Astrocyte (in vitro differentiated cells and primary cell): ENCODE data around the gene PRKAG2. TPM values are rescaled to one million over a fixed set of nuclear protein-coding genes. Genes with fewer than 3 reads are reported as not detected.

Experiments
- DNase-seq: peaks from one replicate; pipeline ENCODE4 v3.0.0-alpha.2; 2010; ENCODE audit warnings: low read depth
- FAIRE-seq: peaks from 2 replicates; lab custom pipeline; 2011; peaks lifted over from hg19 to GRCh38; lab: Jason Lieb, UNC
- H2AFZ ChIP-seq: 2 replicates; pipeline ENCODE4 v1.6.0; 2012; ENCODE audit warnings: low read depth, low read length, inconsistent platforms
- H3K27ac ChIP-seq: 2 replicates; pipeline ENCODE4 v1.5.1; 2011; ENCODE audit warnings: low read depth, low read length, inconsistent platforms
- H3K27me3 ChIP-seq: 2 replicates; pipeline ENCODE4 v1.6.0; 2011; ENCODE audit warnings: low read length, inconsistent platforms; ENCODE audit not compliant: insufficient read depth
- H3K36me3 ChIP-seq: 2 replicates; pipeline ENCODE4 v1.5.1; 2011; ENCODE audit warnings: low read length, inconsistent platforms; ENCODE audit not compliant: insufficient read depth
- H3K4me1 ChIP-seq: 2 replicates; pipeline ENCODE4 v1.5.1; 2011; ENCODE audit warnings: low read length, inconsistent platforms; ENCODE audit not compliant: insufficient read depth
- H3K4me2 ChIP-seq: 2 replicates; pipeline ENCODE4 v1.6.0; 2012; ENCODE audit warnings: low read length, inconsistent platforms
- H3K4me3 ChIP-seq: 2 replicates; pipeline ENCODE4 v1.5.1; 2011; ENCODE audit warnings: low read depth, mild to moderate bottlenecking, low read length, inconsistent platforms; ENCODE audit not compliant: insufficient read depth
- H3K79me2 ChIP-seq: 2 replicates; pipeline ENCODE4 v1.6.0; 2012; ENCODE audit warnings: mild to moderate bottlenecking, low read length, inconsistent platforms; ENCODE audit not compliant: insufficient read depth
- H3K9ac ChIP-seq: 2 replicates; pipeline ENCODE4 v1.6.0; 2012; ENCODE audit warnings: mild to moderate bottlenecking, low read length, inconsistent platforms
- H3K9me3 ChIP-seq: 2 replicates; pipeline ENCODE4 v1.5.1; 2012; ENCODE audit warnings: low read depth, mild to moderate bottlenecking, low read length, inconsistent platforms; ENCODE audit not compliant: insufficient read depth
- H4K20me1 ChIP-seq: 2 replicates; pipeline ENCODE4 v1.6.0; 2012; ENCODE audit warnings: low read length, inconsistent platforms; ENCODE audit not compliant: insufficient read depth
- H3K27ac Mint-ChIP-seq: one replicate; pipeline ENCODE4 v1.8.0; 2021; ENCODE audit warnings: mild to moderate bottlenecking, mixed read lengths; ENCODE audit not compliant: unreplicated experiment
- H3K27me3 Mint-ChIP-seq: one replicate; pipeline ENCODE4 v1.8.0; 2021; ENCODE audit warnings: low read depth, mixed read lengths; ENCODE audit not compliant: unreplicated experiment
- H3K36me3 Mint-ChIP-seq: one replicate; pipeline ENCODE4 v1.8.0; 2021; ENCODE audit warnings: low read depth, mixed read lengths; ENCODE audit not compliant: unreplicated experiment
- H3K4me1 Mint-ChIP-seq: one replicate; pipeline ENCODE4 v1.8.0; 2021; ENCODE audit warnings: low read depth, mixed read lengths; ENCODE audit not compliant: unreplicated experiment
- H3K4me3 Mint-ChIP-seq: one replicate; pipeline ENCODE4 v1.8.0; 2021; ENCODE audit warnings: mild to moderate bottlenecking, moderate library complexity, mixed read lengths; ENCODE audit not compliant: unreplicated experiment
- H3K9me3 Mint-ChIP-seq: one replicate; pipeline ENCODE4 v1.8.0; 2021; ENCODE audit warnings: mild to moderate bottlenecking, mixed read lengths; ENCODE audit not compliant: unreplicated experiment
- CTCF ChIP-seq: IDR thresholded peaks from 2 replicates; pipeline ENCODE4 v1.5.1; 2011; ENCODE audit warnings: low read depth, mild to moderate bottlenecking, inconsistent platforms, low read length, moderate library complexity; ENCODE audit not compliant: insufficient read depth
- EZH2 ChIP-seq: IDR thresholded peaks from 2 replicates; pipeline ENCODE4 v1.6.1; 2012; ENCODE audit warnings: mild to moderate bottlenecking, low read length, inconsistent platforms; ENCODE audit not compliant: insufficient read depth
- total RNA-seq: library from RNA; stranded (reverse); gene quantifications from 2 replicates; pipeline ENCODE4 v1.2.1, GENCODE V29; 2021

The PRKAG2 gene
- total RNA-seq, 1 donor from 2014 or later = 40.7 TPM

GRCh38 chr7:151825721-151826120, 51.2 kb downstream of the PRKAG2 start:
- H3K27me3 ChIP-seq = peaks cover 23% of the 10 kb centered on the region
- no peaks in the 10 kb centered on the region for H3K36me3 Mint-ChIP-seq
- H3K9me3 Mint-ChIP-seq = peaks cover 2% of the 10 kb centered on the region
- no peak overlapping the region for H3K27ac Mint-ChIP-seq
- H3K4me3 Mint-ChIP-seq = no peak overlapping the region
- H3K4me2 ChIP-seq = no peak overlapping the region
- H3K4me1 ChIP-seq = no peaks in the 10 kb centered on the region
- FAIRE-seq (no peak), DNase-seq (no peak)
- H3K4me1 Mint-ChIP-seq = peaks cover 2% of the 10 kb centered on the region
- H3K36me3 ChIP-seq = no peaks in the 10 kb centered on the region
- H3K9ac ChIP-seq = no peak overlapping the region
- no peaks in the 10 kb centered on the region for H3K9me3 ChIP-seq
- no peak overlapping the region for H3K4me3 ChIP-seq
- H3K27me3 Mint-ChIP-seq = peaks cover 48% of the 10 kb centered on the region
- H3K79me2 ChIP-seq = no peaks in the 10 kb centered on the region
- H3K27ac ChIP-seq = no peak overlapping the region
- H4K20me1 ChIP-seq = no peaks in the 10 kb centered on the region
- TF ChIP-seq EZH2 (no peak), CTCF (no peak)
- H2AFZ ChIP-seq = no peak overlapping the region

- Histone ChIP-seq H3K9ac (no peak overlapping the region), H3K27ac (no peak overlapping the region), H3K4me1 (no peaks in the 10 kb centered on the region), H3K9me3 (no peaks in the 10 kb centered on the region), H3K79me2 (no peaks in the 10 kb centered on the region), H4K20me1 (no peaks in the 10 kb centered on the region), H3K4me2 (no peak overlapping the region), H3K4me3 (no peak overlapping the region), H3K36me3 (no peaks in the 10 kb centered on the region), H2AFZ (no peak overlapping the region), H3K27me3 (peaks cover 23% of the 10 kb centered on the region)
- Mint-ChIP-seq H3K27me3 (peaks cover 56% of the 10 kb centered on the region), H3K4me3 (no peak overlapping the region), H3K4me1 (peaks cover 2% of the 10 kb centered on the region), H3K36me3 (no peaks in the 10 kb centered on the region), H3K9me3 (peaks cover 2% of the 10 kb centered on the region), H3K27ac (no peak overlapping the region)
- FAIRE-seq = no peak
- TF ChIP-seq EZH2 (no peak), CTCF (no peak)
- DNase-seq = no peak
Observed at GRCh38 chr7:151824373-151824933, 52.5 kb downstream of the PRKAG2 start.

GRCh38 chr7:151823566-151824372, 53.1 kb downstream of the PRKAG2 start:
- Histone ChIP-seq H3K4me1 (no peaks in the 10 kb centered on the region), H3K27ac (no peak overlapping the region), H3K9me3 (no peaks in the 10 kb centered on the region), H3K36me3 (no peaks in the 10 kb centered on the region), H3K27me3 (peaks cover 19% of the 10 kb centered on the region), H2AFZ (no peak overlapping the region), H4K20me1 (no peaks in the 10 kb centered on the region), H3K4me2 (no peak overlapping the region), H3K4me3 (no peak overlapping the region), H3K9ac (no peak overlapping the region), H3K79me2 (no peaks in the 10 kb centered on the region)
- no peak overlapping the region for H3K4me3 Mint-ChIP-seq
- no peak overlapping the region for H3K27ac Mint-ChIP-seq
- no peaks in the 10 kb centered on the region for H3K36me3 Mint-ChIP-seq
- peaks cover 2% of the 10 kb centered on the region for H3K4me1 Mint-ChIP-seq
- TF ChIP-seq CTCF (no peak), EZH2 (no peak)
- FAIRE-seq (no peak), DNase-seq (no peak)
- H3K27me3 Mint-ChIP-seq = peaks cover 56% of the 10 kb centered on the region
- H3K9me3 Mint-ChIP-seq = no peaks in the 10 kb centered on the region
